ENCODE data around the gene HCCS.
A peak's percentile ranks its signal among the peaks of the same experiment; 100 is the strongest.

The HCCS gene

DNA sequence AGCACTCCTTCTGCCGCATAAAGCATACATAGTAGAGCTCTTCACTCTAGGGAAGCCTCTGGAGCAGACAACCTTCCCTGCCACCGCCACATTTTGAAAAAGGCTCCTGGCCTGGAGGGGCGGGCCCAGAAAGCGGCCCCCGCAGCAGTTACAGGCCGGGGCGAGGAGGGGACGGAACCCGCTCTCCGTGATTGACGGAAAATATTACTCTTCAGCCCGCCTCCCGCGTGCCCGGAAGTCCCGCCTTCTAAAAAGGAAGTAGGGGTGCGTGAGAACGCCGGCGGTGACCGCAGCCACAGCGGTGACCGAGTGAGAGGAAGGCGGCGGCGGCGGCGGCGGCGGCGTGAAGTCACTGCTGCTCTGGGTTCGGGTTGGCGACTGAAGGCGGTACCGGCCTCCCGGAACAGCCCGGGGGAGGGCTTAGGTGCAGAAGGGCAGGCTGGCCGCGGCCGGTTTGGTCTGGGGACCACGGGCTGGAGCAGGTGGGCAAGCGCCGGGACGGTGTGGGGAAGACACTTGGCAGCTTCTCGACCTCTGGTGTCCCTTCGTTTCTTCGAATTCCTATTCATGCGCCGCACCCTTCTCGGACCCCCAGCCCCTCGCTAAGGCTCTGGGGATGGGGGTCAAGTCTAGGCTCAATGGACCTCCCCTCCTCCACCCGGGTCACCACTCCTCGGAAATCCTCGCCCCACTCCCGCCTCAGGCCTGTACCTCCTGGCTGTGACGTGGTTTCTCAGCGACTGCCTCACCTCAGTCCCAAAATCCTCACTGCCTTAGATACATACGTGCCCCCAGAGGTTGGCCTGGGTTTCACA is at the start of gene HCCS:
Gene HCCS, plus strand, starts transcription at position 296 of the 815 bp plus-strand sequence. CDS start 729 bp downstream, outside the sequence.
- DNase-seq: peak; percentile 96

DNA sequence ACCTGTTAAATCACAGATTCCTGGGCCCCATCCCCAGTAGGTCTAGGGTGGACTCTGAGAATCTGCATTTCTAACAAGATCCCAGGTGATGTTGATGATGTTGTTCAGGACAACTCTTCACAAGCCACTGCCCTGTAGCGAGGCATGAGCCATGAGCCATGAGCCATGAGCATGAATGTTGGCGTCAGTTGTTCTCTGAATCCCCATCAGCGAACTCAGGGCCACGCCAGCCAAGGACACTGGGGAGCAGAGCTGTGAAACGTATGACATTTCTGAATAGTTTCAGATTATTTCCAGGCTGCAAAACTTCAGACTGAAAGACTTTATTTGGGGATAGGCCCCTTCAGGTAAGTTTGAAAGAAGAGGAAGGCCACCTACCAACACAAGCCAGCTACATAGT is 46.9 kb upstream of the HCCS start:
- DNase-seq: no peak
- in situ Hi-C loops (cut with MboI; ENCODE audit: low pct_unique_long_range_greater_than_20kb, low sequenced_read_pairs): no loop called here

More for the DNA sequence above, at the start of gene HCCS:
- in situ Hi-C loops (cut with MboI; ENCODE audit: low pct_unique_long_range_greater_than_20kb, low sequenced_read_pairs): no loop called here

DNA sequence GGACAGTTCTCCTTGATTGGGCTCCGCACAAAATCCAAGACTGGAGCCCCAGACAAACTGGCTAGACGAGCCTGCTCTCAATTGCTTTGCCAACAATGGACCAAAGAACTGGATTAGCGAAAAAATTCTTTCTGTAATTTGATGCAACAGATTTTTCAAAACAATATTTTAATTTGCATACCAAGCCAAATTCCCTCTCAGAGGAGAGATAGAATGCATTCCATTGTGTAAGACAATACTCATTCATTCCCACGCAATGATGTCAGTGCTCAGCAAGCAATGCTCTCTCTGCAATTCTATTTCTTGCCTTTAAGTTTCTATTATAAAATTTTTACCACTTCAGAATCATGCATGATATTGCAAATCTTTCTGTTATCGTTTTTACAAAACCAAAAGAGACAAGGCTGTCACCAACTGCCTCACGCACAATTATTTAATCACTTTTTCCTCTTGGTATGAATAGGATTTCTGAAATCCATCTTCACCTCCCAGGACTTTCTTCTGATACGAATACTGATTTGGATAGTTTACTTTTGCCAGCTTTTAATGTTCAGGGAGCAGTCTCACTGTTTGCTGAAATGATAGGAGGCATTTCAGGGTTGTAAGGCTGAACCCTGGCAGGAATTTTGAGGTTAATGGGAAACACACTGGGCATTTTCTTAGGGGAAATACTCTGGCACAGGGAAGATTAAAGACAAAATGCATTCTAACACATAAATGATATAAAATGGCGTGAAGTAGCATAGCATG is 46.1 kb upstream of the HCCS start:
- no peak for DNase-seq
- in situ Hi-C loops (cut with MboI; ENCODE audit: low pct_unique_long_range_greater_than_20kb, low sequenced_read_pairs): no loop called here

DNA sequence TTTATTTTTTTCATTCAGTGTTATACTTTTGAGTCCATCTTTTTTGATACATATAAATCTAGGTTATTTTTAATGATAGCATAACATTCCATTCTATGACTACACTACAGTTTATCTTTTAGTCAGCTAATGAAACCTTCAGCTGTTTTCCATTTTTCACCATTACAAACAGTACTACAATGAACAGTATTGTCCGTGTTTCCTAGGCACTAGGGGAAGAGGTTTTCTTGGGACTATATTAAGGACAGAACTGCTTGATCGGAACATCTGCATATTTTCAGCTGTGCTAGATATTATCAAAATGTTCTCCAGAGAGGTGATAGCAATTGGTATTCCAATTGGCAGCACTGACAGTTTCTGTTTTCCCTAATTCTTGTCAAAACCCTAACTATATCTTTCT is 44.3 kb upstream of the HCCS start:
- in situ Hi-C loops (cut with MboI; ENCODE audit: low pct_unique_long_range_greater_than_20kb, low sequenced_read_pairs): no loop called here
- no peak for DNase-seq

DNA sequence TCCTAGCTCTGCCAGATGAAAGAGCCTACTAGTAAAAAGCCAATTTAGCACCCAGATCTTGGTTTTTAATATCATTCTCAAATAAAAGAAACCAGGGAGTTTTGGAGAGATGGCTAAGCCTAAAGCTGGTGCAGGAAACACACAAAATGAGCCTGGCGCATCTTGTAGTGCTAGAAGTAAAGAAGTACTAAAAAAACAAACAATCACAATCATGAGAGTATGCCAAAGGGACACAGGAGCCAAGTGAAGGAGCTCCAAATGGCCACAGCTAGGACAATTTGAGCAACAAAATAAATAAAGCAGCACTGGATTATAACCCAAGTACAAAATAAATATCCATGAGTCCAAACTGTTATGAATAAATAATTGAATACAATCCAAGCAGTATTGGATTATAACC is 37.8 kb upstream of the HCCS start:
- in situ Hi-C loops (cut with MboI; ENCODE audit: low pct_unique_long_range_greater_than_20kb, low sequenced_read_pairs): no loop called here
- DNase-seq: no peak

DNA sequence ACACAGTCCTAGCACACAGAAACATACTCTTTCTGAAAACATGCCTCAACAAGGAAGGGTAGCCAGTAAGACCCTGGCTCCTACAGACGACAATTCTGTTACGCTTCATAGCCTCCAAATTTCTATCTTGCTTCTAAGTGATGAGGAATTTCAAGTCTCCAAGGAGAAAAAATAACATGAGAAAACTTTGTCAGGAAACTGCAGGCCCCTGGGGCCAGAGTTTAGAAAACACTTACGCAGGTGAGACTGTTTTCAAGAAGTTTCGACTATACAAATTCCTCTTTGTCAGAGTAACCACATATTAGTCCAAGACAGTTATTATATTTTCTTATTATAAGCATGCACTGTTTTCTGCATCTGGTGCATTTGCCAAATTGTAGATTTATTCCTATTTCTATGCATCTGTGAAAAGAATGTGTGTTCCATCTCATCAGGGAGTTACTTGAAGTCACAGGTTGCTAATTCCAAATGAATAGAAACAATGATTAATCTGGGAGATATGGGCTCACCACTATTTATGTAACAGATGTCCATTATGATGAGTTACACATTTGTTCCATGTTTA is 30.3 kb upstream of the HCCS start:
- no peak for DNase-seq
- in situ Hi-C loops (cut with MboI; ENCODE audit: low pct_unique_long_range_greater_than_20kb, low sequenced_read_pairs): no loop called here

DNA sequence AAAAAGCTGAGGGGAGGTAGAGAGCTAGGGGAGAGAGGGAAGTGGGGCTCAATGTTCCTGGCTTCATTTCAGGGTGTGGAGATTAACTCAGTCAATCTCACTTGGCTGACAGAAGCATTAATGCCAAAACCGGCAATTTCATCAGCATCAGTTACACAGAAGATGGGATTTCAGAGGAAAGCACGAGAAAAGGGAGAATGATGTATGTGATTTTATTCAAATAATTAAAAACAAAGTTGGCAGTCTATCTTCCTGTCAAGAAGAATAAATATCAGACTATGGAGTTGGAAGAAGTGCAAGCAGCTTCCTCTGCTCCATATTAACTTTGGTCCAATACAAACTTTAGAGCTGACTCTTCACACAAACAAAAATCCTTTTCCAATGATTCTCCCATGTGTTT is 29.6 kb upstream of the HCCS start:
- in situ Hi-C loops (cut with MboI; ENCODE audit: low pct_unique_long_range_greater_than_20kb, low sequenced_read_pairs): no loop called here
- no peak for DNase-seq

DNA sequence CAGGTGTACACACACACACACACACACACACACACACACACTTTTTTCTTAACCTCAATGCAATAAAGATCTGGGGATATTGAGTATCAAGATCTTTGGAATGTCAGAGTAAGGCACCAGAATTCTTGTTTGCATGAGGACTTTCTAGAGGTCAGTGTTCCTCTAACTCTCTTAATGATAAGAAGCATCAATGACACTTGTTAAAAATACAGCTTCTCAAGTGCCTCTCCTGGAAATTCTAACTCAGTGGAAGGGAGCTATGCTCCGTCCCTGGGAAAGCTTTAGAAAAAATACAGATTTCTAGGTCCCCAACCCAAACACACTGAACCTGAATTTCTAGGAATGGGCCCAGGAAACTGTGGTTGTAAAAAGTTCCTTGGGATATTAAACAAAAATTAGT is 25.8 kb upstream of the HCCS start:
- DNase-seq: no peak
- in situ Hi-C loops (cut with MboI; ENCODE audit: low pct_unique_long_range_greater_than_20kb, low sequenced_read_pairs): no loop called here

DNA sequence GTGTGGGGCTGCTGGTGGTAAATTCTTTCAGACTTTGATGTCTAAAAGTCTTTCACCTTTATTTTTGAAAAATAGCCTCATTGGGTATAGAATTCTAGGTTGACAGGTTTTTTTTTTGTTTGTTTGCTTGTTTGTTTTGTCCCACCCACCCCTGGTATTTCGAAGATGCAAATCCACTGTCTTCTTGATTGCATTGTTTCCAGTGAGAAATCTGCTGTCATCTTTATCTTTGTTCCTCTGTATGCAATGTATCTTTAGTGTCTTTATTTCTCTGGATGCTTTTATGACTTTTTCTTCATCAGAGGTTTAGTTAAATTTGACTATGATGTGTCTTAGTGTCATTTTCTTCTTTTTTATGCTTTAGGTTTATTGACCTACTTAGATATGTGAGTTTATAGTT is 21.3 kb upstream of the HCCS start:
- in situ Hi-C loops (cut with MboI; ENCODE audit: low pct_unique_long_range_greater_than_20kb, low sequenced_read_pairs): no loop called here
- DNase-seq: no peak

DNA sequence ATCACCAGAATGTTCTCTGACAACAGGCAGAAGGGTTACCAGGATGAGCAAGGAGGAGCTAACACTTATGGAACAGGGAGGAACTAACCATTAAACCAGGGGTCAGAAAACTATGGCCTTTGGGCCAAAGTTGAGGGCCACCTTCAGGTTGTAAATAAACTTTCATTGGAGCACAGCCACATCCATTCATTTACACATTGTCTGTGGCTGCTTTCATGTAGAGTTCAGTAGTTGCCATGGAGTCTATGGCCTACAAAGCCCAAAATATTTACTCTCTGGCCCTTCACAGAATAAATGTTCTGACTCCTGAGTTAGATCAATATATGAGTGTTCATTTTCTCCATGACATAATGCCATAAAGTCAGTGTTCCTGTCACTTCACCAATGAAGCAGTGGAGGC is 13.2 kb upstream of the HCCS start:
- in situ Hi-C loops (cut with MboI; ENCODE audit: low pct_unique_long_range_greater_than_20kb, low sequenced_read_pairs): no loop called here
- no peak for DNase-seq

DNA sequence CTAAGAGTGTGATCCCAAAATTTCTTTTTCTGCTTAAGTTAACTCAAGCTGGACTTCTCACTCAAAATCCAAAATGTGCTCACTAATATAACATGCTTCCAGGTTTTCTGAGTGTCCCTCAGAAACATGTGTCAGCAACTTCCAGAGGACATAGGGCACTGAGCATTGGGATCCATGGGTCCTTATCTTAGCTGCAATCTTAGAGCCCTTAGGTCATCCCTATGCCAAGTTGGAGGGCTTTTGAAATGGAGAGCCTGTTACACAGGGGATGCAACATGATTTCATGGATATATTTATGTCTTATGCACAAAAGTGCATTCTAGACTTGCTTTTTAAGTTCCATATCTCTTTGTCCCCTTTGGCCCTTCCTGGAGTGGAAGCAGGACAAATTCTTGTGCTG is 11.7 kb upstream of the HCCS start:
- no peak for DNase-seq

DNA sequence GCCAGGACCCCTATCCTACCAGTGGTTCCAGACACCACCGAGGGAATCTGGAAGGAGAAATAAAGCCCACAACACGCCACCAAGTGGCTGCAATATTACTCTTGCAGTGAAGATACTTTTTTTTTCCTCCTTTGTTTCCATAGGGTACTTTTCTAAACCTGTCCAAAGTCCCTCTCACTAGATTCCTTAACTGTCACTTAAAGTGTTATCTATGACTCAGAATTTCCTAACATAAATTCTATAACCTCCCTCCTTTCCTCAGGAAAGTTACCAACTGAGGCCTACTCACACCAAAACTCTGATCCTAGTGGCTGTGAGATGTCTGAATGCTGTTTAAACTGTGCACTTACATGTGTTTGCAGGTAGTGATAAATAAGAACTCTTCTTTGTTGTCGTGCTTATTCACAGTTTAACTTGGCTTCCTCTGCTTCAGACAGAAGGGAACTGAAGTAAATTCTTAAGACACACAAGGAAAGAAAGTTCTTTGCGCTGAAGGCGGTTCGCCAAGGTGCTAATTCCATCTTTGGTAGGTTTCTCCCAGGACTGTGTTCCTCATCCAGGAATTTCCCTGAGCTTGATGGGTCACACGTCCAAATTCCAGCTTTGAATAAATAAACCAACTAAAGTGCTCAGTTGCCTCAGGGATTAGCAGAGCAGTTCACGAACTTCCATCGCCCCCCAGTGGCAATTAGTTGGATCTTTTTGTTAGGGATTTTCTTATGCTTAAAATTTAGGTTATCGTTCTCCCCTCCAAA is 10.7 kb upstream of the HCCS start:
- DNase-seq: peak; percentile 18
- in situ Hi-C loops (cut with MboI; ENCODE audit: low pct_unique_long_range_greater_than_20kb, low sequenced_read_pairs): no loop called here

More for the DNA sequence above, 11.7 kb upstream of the HCCS start:
- in situ Hi-C loops (cut with MboI; ENCODE audit: low pct_unique_long_range_greater_than_20kb, low sequenced_read_pairs): no loop called here

DNA sequence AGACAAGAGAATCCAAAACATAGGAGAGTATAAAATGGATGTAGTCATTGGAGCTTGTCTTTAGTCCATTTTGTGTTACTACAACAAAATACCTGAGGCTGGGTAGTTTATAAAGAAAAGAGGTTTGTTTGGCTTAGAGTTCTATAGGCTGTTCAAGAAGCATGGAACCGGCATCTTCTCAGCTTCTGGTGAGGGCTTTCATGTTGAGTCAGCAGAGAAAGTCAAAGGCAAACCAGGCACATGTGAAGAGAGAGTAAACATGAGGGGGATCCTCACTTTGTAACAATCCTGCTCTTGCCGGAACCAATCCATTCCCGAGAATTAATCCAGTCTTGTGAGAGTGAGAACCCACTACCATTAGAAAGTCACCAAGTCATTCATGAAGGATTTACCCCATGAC is 8.1 kb upstream of the HCCS start:
- in situ Hi-C loops (cut with MboI; ENCODE audit: low pct_unique_long_range_greater_than_20kb, low sequenced_read_pairs): no loop called here
- no peak for DNase-seq

DNA sequence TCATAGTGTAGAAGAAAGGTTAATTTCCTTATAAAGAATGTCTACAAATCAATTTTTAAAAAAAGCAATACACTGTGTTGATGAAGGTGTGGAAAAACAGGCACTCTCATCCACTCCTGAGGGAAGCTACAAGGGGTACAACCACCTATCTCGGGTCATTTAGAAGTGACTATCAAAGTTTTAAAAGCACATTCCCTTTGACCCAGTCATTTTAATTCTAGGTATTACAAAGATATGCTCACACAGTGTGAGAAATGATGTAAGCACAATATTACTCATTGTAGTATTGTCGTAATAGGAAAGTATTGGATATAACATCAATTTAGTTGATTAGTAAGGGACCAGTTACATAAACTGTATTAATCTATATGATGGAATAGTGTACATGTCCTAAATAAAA is 7.4 kb upstream of the HCCS start:
- DNase-seq: no peak
- in situ Hi-C loops (cut with MboI; ENCODE audit: low pct_unique_long_range_greater_than_20kb, low sequenced_read_pairs): no loop called here

DNA sequence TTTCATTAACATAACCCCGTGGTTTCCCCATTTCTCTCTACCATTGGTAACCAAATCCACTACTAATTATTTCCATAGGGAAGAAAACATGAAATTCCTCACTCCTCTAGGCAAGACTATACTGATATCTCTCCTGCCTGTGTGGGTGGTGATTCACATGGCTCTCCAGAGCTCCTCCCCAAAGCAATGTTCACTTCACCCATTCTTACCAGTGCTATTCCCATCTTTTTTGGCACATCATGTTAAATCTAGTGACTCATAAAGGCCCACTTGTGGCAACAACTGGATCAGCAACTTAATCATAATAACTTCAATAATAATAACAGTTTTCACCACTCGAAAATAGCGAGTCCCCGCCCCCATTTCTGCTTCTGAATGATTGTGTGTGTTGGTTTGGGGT is 6.1 kb upstream of the HCCS start:
- DNase-seq: no peak
- in situ Hi-C loops (cut with MboI; ENCODE audit: low pct_unique_long_range_greater_than_20kb, low sequenced_read_pairs): no loop called here

DNA sequence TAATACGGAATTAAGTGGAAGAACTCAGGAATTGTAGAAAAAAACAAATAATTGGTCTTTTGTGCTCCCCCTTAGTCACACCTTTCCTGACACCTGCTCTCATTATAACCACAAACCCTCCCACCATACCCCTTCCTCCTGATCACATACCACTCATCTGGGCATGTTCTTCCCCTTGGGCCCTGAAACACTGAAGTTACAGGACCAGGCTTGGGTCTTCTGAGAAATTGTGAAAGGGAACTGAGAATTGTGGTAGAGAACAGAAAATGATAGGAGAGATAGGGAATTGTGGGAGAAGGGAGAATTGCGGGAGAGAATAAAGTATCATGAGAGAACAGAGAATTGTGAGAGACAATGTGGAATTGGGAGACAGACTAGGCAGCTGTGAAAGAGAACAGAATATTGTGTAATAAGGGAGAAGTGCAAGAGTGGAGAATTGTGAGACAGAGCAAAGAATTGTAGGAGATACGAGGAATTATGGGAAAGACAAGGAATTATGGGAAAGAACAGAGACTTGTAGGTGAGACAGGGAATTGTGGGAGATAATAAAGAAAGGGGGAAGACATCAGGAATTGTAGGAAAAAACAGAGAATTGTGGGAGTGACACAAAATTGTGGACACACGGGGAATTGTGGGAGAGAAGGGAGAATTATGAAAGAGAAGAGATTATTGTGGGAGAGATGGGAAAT is 2.7 kb upstream of the HCCS start:
- peak; percentile 20 for DNase-seq
- in situ Hi-C loops (cut with MboI; ENCODE audit: low pct_unique_long_range_greater_than_20kb, low sequenced_read_pairs): no loop called here

DNA sequence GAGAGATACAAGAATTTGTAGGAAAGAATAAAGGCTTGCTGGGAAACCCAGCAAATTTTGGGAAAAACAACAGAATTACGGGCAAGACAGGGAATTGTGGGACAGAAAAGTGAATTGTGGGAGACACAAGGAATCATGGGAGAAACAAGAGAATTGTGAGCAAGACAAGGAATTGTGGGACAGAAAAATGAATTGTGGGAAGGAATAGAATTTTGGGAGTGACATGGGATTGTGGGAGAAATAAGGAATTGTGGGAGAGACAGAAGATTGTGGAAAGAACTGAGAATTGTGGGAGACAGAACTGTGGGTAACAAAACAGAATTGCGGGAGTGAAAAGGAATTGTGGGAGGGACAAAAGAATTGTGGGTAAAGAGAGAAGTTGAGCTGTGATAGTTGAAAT is 1.2 kb upstream of the HCCS start:
- no peak for DNase-seq
- in situ Hi-C loops (cut with MboI; ENCODE audit: low pct_unique_long_range_greater_than_20kb, low sequenced_read_pairs): no loop called here

DNA sequence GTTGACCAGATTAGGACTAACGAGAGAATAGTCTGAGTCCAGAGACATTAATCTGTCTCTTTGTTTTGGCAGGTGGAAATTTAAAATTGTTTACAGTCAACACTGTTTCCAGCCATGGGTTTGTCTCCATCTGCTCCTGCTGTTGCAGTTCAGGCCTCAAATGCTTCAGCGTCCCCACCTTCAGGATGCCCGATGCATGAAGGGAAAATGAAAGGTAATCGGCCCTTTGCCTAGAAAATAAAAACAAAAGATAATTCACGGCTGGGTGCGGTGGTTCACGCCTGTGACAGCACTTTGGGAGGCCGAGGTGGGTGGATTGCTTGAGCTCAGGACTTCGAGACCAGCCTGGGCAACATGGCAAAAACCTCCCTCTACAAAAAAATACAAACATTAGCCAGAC is 815 bp downstream of the HCCS start:
- no peak for DNase-seq
- in situ Hi-C loops (cut with MboI; ENCODE audit: low pct_unique_long_range_greater_than_20kb, low sequenced_read_pairs): no loop called here

DNA sequence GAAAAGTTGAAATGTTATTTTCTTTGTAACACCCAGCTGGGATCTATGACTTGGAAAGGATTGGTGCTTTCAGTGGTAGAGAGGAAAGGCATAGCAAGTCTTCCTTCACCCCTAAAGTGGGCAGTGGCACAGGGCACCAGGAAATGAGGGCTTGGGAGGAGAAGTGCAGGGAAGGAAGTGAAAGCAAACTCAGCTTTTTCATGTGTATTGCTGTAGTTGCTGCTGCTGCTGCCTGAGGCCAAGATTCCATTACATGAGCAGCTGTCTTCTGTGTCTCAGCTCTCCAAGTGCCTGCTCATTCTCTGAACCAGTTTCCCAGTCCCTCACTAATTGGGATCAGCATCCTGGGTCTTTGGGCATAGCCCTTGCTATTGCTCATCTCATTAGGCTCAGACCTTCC is 2.6 kb downstream of the HCCS start:
- no peak for DNase-seq
- in situ Hi-C loops (cut with MboI; ENCODE audit: low pct_unique_long_range_greater_than_20kb, low sequenced_read_pairs): no loop called here

Data from KBM-7 (cell line).